ENCODE measurements around the gene FOXP3. TPM values are rescaled to one million over a fixed set of nuclear protein-coding genes. Genes with fewer than 3 reads are reported as not detected.

Gene FOXP3
- total RNA-seq, 4 donors from 2014 or later = not detected

- DNase-seq (ENCODE audit: low spot score) (no peak), ATAC-seq (ENCODE audit: low FRiP score) (no peak)
- TF ChIP-seq CTCF (IDR thresholded peaks at IDR 0.05) = no peak
These were observed 14.4 kb downstream of the FOXP3 start for GRCh38 chrX:49250066-49250465.

GRCh38 chrX:49249616-49250015 lies 14.9 kb downstream of the FOXP3 start:
- no peak for TF ChIP-seq CTCF (IDR thresholded peaks at IDR 0.05)
- ATAC-seq (ENCODE audit: low FRiP score) (no peak), DNase-seq (ENCODE audit: low spot score) (no peak)

GRCh38 chrX:49249071-49249470 lies 15.4 kb downstream of the FOXP3 start:
- no peak for TF ChIP-seq CTCF (IDR thresholded peaks at IDR 0.05)
- no peak for DNase-seq (ENCODE audit: low spot score)
- no peak for ATAC-seq (ENCODE audit: low FRiP score)

GRCh38 chrX:49247916-49248811 lies 16.3 kb downstream of the FOXP3 start:
- TF ChIP-seq CTCF (IDR thresholded peaks at IDR 0.05) = no peak
- ATAC-seq (ENCODE audit: low FRiP score) = no peak
- no peak for DNase-seq (ENCODE audit: low spot score)

GRCh38 chrX:49247346-49247745 lies 17.2 kb downstream of the FOXP3 start:
- no peak for DNase-seq (ENCODE audit: low spot score)
- no peak for TF ChIP-seq CTCF (IDR thresholded peaks at IDR 0.05)
- ATAC-seq (ENCODE audit: low FRiP score) = no peak

GRCh38 chrX:49246541-49246940 lies 18.0 kb downstream of the FOXP3 start:
- ATAC-seq (ENCODE audit: low FRiP score) = no peak
- DNase-seq (ENCODE audit: low spot score) = no peak
- TF ChIP-seq CTCF (IDR thresholded peaks at IDR 0.05) = no peak

GRCh38 chrX:49244207-49244606 lies 20.3 kb downstream of the FOXP3 start:
- DNase-seq (ENCODE audit: low spot score) = no peak
- no peak for TF ChIP-seq CTCF (IDR thresholded peaks at IDR 0.05)
- no peak for ATAC-seq (ENCODE audit: low FRiP score)
